Kidney glomerular epithelial cell (primary cell): ENCODE measurements around the gene DYNC1LI2.
A peak's percentile ranks its signal among the peaks of the same experiment; 100 is the strongest.

Source experiments
- DNase-seq: peaks from one replicate; lab custom pipeline; 2025; lab: John Stamatoyannopoulos, UW

The DYNC1LI2 gene

DNA sequence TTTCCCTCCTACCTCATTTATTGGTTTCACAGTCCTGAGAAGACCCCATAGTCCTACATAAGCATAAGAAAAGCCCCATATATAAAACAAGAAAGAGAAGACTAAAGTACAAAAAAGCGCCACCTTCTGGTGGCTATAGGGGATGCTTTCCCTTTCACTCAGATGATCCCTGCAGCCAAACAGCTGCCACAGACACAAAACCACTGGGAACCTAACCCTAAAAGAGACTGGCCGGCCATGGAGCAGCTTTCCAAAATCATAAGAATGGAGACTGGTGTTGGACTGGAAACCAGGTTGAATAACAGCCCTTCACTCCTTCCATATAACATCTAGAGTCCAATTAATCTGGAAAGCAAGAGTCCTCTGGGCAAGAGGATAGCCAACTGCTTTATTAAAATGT is 11.4 kb downstream of the DYNC1LI2 start:
- peak; percentile 2 for DNase-seq

DNA sequence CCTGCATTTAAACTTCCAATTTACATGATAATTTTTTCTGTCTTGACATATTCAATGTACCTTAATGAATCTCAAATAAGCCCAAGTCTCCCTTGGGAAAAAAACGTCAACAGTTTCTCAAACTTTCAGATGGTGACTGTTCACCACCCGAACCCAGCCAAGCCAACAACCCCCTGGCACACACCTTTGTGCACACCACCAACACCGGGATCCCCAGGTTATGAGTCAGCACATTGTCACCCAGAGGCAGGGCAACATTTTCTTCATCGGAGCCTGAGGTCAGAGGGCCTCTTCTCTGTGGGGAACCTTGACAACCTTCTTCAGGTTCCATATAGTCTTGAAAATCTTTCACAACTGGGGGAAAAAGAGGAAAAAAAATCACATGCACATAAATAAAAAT is 15.5 kb downstream of the DYNC1LI2 start:
- no peak for DNase-seq

DNA sequence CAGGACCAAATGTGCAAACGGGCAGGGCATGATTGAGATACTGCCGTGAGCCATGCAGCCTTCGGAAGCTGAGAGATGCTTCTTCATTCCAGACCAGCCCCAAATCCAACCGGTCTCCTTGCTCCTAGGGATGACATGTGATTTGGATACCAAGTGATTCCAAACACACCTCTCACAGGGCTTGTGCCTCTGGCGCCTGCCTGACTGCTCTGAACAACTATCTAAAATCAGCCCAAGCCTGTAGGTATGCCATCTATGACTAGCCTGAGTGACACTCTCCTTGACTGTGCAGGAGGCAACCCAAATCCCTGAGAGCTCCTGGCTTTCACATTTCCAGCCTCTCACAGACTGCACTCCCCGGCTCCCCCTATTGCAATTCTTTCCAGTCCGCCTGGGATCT is 20.3 kb downstream of the DYNC1LI2 start:
- DNase-seq = no peak

DNA sequence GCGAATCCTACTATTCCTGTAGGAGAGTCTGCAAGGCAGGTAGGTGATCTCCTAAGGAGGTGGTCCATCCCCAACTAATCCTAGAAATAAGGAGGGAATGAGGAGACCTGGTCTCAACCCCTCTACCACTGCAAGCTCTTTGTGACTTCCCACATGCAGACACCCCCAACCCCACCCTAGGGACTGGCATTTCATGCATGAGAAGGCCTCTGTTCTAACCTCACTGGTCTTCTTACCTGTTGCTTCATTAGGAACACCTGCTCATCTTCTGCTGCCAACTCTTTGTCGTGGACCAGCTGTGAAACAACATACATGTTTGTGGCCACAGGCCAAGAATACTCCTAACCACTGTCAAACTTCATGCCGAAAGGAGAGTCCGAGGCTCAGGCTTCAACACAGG is 22.6 kb downstream of the DYNC1LI2 start:
- DNase-seq = no peak

DNA sequence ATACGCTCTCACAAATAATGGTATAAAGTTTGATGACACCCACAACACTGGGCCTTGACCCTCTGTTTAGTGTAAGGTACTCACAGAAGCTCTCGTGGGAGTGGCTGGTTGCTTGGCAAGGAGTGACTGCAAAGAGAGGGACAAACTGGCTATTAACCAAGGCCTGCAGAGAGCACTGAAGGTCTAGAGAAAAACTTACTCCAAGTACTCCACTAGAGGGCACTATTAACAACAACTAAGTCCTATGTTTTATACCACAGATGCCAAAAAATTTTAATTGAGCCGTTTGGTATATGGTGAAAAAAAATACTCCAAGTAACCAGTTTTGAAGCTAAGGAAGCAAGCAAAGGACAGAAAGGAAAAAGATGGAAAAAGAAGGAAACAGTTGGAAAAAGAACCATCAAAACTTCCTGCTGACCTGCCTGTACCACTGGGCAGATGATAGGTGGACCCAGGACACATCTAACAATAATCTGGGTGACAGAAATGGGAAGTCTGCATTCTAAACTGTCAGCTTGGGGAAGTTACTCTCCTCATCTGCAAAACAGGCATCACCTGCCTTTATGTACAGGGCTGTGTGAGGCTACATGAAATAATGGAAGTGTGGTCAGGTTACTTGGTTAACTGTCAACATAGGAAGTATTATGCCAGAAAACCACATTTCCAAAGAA is 23.2 kb downstream of the DYNC1LI2 start:
- peak; percentile 52 for DNase-seq

DNA sequence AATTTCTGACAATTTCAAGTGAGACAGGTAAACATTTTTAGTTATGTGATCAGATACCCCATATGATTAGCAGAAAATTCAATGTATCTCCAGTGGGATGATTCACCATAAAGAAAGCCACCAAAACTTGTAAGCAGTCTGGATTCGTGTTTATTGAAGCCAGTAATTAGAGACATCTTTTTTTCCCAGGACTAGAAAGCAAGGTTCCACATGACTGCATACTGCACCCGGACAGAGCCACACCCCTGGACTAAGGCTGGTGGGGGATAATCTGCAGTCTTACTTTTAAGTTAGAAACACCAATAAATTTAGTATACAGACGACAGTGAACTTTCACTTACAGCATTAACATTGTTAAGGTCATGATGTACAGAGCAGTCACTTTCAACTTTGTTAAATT is 30.6 kb downstream of the DYNC1LI2 start:
- peak; percentile 5 for DNase-seq

DNA sequence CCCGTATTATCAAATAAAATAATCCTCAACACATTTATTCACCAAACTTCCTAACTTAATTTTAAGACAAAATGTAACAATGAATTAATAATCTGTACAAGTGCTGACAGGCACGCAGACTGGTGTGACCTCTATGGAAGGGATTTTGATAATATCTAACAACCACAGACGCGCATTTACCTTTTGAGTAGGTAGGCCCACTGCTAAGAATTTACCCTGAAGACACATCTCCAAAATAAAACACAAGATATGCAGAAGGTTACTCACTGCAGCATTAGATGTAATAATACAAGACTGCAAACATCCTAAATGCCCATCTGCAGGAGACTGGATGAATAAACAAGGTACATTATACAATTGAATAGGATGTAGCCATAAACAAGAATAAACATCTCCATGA is 32.2 kb downstream of the DYNC1LI2 start:
- DNase-seq = no peak

DNA sequence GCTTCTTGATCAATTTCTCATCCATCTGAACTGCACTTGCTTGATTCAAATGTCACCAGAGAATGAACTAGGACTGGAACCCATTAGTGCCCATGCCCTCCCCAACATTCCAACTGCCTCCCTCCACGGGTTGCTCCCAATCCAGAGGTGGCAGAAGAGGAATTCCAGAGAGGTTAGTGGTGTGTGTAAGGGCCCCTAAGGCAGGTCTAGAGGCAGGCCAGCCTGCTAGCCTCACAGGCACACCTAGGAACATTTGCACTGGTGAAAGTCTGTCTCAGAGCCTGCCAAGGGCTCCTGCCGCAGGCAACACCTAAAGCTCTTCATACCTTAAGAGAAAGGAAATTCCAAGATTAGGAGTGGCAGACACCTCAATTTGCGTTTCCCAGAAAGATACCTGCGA is 33.6 kb downstream of the DYNC1LI2 start:
- DNase-seq = no peak

DNA sequence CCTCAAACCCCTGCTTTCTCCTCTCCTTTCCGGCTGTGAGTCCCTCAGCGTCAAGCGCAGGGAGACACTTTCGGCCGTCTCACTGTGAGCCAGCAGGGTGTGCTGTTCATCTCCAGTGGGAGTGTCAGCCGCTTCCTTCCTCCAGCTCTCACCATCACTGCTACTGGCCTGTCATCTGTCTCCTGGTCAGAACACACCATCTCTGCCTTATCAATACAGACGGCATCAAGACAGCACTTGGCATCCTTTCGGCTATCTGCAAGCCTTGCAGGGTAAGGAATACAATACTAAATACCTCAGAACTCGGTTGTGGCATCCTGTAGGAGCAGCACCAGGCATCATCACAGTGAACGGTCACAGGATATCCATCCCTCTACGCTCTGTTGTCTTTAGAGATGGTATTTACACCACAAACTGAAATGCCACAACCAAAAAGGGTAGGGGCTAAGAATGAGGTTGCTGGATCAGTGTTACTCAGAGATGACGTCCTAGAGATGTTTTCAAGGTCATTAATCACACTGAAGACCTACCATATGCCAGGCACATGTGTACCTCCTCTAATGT is 34.2 kb downstream of the DYNC1LI2 start:
- peak; percentile 3 for DNase-seq

DNA sequence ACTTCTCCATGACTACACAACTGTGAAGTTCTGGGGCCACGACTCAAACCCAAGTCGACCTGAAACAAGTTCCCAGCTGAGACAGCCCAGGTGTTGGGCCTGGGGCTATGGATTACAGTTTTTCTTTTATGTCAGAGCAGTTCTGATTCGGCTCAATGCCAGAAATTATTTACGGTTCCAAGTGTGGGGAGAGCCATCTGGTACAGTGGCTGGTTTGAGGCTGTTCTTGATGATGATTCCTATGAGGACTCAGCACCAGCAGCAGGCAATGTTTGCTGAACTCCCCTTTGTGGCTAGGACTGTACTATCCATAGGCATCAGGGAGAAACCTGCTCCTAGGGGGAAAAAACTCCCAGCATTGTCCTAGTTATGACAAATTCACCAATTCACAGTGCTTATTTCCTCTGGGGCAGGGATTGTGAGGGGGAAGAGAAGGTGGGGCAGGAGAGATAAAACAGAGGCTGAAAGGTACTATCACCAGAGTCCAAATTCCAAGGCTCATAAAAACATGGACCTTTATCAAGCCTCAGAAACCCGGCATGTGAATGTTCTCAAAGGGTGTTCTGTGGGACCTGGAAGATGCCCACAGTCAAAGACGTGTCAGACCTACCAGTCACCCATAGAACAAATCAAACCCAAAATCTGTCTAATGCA is 36.6 kb downstream of the DYNC1LI2 start:
- DNase-seq = no peak

DNA sequence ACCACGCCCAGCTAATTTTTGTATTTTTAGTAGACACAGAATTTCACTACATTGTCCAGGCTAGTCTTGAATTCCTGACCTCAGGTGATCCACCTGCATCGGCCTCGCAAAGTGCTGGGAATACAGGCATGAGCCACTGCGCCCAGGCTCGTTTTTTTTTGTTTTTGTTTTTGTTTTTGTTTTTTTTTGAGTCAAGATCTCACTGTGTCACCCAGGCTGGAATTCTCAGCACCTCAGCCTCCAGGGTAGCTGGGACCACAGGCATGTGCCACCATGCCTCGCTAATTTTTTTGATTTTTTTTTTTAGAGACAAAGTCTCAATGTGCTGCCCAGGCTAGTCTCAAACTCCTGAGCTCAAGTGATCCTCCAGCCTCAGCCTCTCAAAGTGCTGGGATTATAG is 37.3 kb downstream of the DYNC1LI2 start:
- DNase-seq = no peak

DNA sequence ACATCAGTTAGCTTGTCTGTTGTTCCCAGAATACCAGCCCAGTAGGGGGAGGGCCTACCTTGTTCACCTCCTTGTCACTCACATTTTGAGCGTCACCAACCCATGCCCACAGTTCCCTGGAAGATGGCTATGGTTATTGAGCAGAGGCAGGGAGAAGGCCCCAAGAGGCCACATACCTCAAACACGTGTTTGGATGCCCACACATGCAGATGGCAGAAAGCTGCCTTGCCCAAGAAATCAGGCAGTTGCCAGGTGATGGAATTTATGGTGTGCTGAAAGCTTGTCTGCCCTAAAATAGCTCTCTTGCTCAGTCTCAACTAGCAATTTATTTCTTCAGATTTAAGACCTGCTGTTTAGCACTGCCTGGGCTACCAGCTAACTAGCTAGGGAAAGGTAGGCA is 38.3 kb downstream of the DYNC1LI2 start:
- no peak for DNase-seq

DNA sequence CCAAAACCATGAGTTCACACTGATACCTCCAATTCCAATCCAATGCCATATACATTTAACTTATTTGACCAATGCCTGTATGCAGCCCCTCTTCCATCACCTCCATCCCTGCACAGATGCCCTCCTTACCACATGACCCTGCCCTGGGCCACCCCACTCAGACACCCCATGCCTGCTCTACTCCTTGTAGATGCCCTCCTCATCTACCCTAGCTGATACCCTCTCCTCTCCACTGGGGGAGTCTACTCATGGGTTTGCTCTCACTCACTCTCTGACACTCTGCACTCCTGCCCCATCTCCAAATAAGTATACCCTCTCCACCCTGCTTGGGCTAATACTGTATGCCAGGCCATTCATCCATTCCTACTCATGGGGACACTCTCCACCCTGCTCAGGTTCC is 38.9 kb downstream of the DYNC1LI2 start:
- no peak for DNase-seq

DNA sequence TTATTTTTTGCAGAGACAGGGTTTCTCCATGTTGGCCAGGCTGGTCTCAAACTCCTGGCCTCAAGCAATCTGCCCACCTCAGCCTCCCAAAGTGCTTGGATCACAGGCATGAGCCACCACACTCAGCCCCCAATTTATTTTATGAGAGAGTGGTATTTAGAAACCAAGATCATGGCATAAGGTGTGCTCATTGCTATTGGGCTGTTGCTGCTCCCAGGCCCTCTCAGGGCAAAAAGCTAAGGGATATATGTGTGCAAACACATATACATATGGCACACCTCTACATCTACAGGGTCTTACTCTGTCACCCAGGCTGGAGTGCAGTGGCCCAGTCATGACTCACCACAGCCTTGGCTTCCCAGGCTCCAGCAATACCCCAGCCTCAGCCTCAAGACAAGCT is 39.8 kb downstream of the DYNC1LI2 start:
- DNase-seq = no peak

DNA sequence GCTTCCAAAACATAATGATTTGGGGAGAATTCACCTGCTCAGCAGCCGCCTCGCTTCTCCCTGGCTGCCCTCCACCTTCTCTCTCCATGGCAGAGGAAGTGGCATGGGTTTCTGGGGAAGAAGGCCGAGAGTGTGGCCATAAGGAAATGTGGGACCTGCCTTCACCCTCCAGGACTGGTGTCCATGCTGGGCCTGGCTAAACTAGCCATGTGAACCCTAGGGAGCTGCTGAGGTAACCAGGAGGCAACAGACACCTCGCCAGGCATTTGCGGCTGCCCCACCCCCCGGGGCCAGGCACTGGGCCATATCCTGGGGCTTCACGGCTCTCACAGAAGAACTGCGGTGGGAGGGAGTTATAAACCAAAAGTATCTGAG is 44.9 kb downstream of the DYNC1LI2 start:
- DNase-seq = no peak

DNA sequence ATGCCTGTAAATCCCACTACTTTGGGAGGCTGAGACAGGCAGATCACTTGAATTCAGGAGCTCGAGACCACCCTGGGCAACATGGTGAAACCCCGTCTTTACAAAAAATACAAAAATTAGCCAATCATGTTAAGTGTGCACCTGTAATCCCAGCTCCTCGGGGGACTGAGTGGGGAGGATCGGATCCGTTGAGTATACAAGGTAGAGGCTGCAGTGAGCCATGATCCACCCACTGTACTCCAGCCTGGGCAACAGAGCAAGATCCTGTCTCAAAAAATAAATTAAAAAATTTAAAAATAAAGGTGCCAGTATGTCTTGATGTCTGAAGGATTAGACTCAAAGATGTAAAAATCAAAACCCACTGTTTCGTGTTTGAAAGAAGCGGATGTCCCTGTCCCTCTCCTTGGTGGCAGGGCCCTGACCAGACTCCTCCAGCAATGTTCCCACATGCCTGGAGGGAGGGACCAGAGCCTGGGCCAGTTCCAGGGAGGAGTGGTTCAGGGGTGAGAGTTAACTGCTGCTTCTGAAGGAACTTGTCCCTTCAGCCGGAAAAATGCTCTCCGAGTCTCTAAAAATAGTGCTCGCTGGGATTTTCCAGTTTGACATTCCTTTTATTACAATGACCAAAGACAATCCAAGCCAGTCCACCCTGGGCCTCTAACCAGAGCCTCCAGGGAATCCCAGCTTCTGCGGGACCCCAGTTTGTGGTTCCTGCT is 45.5 kb downstream of the DYNC1LI2 start:
- DNase-seq = no peak

DNA sequence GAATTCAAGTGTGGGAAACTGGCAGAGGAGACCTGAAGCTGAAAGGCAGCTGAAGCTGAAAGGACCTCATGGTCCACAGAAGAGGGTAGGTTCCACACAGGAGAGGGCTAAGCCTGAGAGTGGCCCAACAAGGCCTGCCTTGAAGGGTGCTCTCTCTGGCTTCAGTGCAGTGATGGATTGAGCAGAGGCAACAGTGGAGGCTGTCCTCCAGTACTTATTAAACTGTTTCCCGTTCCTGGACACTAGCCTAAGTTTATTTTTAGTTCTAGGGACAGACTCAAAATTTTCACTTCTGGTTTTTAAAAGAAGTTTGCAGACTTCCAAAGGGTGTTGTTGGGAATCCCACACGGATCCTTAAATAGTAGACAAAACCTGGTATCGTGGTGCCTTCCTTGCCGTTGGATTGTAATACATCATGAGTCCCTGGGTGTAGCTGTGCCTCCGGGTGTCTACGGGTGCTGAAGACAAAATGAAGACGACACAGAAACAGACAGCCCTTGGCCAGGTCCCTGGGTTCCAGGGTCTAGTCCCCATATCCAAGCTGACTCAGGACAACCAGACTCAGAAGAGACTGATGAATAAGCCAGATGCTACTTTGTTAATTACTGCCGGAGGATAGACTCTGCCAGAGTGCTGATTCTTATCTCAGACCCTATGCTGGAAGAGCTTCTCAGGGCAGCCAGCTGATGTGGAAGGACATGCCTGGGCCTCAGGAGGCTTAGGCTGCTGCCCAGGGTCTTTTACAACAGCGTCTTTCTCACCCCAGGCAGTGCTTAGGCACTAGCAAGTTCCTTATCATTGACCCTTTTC is 47.8 kb downstream of the DYNC1LI2 start:
- no peak for DNase-seq

DNA sequence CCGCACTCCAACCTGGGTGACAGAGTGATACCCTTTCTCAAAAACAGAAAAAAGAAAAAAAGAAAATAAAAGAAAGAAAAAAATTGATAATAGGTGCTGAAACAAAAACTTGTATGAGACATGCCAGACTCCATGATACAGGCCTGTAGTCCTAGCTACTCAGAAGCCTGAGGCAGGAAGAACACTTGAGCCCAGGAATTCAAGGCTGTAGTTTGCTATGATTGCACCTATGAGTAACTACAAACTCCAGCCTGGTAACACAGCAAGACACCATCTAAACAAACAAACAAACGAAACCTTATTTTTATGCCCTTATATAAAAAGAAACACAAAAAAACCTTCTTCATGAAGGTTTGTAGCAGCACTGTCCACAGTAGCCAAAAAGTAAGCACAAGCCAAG is 49.9 kb downstream of the DYNC1LI2 start:
- no peak for DNase-seq

DNA sequence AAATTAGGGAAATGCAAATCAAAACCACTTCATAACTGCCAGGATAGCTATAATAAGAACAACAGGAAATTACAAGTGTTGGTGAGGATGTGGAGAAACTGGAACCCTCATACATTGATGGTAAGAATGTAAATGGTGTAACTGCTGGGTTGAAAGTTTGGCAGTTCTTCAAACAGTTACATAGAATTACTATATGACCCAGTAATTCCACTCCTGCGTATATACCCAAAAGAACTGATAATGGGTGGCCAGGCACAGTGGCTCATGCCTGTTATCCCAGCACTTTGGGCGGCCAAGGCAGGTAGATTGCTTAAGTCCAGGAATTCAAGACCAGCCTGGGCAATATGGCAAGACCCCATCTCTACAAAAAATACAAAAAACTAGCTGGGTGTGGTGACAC is 50.4 kb downstream of the DYNC1LI2 start:
- DNase-seq = no peak

DNA sequence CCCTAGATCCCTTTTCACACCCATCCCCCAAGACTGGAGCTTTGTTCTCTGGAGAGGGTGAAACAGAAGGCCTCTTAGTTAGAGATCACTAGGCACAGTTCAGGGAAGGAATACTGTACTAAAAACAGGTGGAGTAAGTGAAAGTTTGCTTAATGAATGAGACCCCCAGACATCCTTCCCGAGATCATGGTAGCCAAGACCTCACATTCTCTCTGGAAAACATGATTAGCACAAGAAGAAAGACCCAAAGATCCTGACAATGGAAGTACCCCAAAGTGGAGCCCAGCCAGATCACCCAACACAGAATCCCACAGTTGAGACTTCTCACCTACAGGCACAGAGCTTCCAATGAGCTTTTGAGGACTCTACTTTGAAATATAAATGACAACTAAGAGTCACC is 51.5 kb downstream of the DYNC1LI2 start:
- no peak for DNase-seq

DNA sequence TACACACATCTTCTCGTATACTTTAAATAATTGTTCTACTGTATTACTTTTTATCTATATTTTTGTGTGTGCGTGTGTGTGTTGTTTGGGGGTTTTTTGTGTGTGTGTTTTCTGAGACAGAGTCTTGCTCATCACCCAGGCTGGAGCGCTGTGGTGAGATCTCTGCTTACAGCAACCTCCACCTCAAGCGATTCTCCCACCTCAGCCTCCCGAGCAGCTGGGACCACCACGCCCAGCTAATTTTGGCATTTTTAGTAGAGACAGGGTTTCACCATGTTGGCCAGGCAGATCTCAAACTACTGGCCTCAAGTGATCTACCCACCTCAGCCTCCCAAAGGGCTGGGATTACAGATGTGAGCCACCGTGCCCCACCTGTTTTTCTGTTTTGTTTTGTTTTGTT is 53.4 kb downstream of the DYNC1LI2 start:
- no peak for DNase-seq
